ENCODE data around the gene CDC42EP4. TPM values are rescaled to one million over a fixed set of nuclear protein-coding genes. Genes with fewer than 3 reads are reported as not detected.

CDC42EP4 gene
- total and polyA plus RNA-seq, 4 donors, result 15.7 to 31.0 (median 28.0) TPM

DNA sequence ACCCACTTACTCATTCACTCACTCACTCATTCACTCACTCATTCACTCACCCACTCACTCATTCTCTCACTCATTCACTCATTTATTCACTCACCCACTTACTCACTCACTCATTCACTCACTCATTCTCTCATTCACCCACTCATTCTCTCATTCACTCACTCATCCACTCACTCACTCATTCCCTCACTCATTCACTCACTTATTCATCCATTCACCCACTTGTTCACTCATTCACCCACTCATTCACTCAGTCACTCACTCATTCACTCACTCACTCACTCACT, 42.5 kb downstream of the CDC42EP4 start (continued):
- TF ChIP-seq, protein P1, sequence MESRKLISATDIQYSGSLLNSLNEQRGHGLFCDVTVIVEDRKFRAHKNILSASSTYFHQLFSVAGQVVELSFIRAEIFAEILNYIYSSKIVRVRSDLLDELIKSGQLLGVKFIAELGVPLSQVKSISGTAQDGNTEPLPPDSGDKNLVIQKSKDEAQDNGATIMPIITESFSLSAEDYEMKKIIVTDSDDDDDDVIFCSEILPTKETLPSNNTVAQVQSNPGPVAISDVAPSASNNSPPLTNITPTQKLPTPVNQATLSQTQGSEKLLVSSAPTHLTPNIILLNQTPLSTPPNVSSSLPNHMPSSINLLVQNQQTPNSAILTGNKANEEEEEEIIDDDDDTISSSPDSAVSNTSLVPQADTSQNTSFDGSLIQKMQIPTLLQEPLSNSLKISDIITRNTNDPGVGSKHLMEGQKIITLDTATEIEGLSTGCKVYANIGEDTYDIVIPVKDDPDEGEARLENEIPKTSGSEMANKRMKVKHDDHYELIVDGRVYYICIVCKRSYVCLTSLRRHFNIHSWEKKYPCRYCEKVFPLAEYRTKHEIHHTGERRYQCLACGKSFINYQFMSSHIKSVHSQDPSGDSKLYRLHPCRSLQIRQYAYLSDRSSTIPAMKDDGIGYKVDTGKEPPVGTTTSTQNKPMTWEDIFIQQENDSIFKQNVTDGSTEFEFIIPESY (IDR thresholded peaks at IDR 0.05), result no peak

DNA sequence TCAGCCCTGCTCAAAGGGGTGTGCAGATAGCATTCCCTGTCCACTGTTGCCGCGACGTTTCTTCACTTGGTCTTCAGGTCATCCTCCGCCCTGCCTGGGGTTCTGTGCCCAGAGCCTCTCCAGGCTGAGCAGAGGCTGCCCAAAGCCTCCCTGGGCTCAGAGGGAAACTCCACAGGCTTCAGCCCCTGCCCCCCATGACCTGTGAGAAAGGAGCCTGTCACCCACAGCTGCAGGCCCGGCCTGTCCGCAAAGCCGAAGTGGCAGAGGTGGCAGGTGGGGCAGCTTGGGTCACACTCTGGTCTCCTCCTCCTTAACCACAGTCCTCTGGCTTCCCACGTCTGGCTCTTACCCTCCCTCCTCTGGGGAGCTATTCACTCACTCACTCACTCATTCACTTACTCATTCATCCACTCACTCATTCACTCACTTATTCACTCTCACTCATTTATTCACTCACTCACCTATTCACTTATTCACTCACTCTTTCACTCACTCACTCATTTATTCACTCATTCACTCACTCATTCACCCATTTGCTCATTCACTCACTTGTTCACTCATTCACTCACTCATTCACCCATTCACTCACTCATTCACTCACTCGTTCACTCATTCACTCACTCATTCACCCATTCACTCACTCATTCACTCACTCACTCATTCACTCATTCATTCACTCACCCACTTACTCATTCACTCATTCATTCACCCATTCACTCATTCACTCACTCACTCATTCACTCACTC, 43.0 kb downstream of the CDC42EP4 start:
- no peaks in the 10 kb centered on the region for H3K27me3 ChIP-seq (ENCODE audit: control insufficient read depth in 4 of 4, insufficient read depth in 4 of 4, low read length in 3 of 4)
- H3K9me3 ChIP-seq (ENCODE audit: control insufficient read depth in 4 of 4, low read length in 3 of 4), result no peaks in the 10 kb centered on the region
- DNase-seq (ENCODE audit: low spot score), result no peak
- no peak overlapping the region for H3K4me3 ChIP-seq (ENCODE audit: low read depth in 1 of 3, low read length in 3 of 3)
- no peak overlapping the region for H3K27ac ChIP-seq (ENCODE audit: low read depth in 1 of 2, low read length in 2 of 2)
- H3K9ac ChIP-seq (ENCODE audit: low read depth in 1 of 2, low read length in 2 of 2), result no peak overlapping the region
- no peaks in the 10 kb centered on the region for H3K4me1 ChIP-seq (ENCODE audit: control insufficient read depth in 4 of 4, insufficient read depth in 4 of 4, low read length in 3 of 4)
- WGBS, result 89% methylated on average over 9 of the region's 9 CpGs
- TF ChIP-seq RAD21 (IDR thresholded peaks at IDR 0.05) (no peak), SP1 (IDR thresholded peaks at IDR 0.05) (no peak), EGR1 (IDR thresholded peaks at IDR 0.05; ENCODE audit: low read depth in 2 of 2) (no peak), GABPA (IDR thresholded peaks at IDR 0.05 in 1 of 2, conservative IDR thresholded peaks at IDR 0.05 in 1 of 2) (no peak), TAF1 (conservative IDR thresholded peaks at IDR 0.05) (no peak), YY1 (IDR thresholded peaks at IDR 0.05) (no peak), JUND (IDR thresholded peaks at IDR 0.05) (no peak), FOXA1 (IDR thresholded peaks at IDR 0.05) (no peak)
- TF ChIP-seq, protein P1 (IDR thresholded peaks at IDR 0.05), result no peak
- TF ChIP-seq, protein P2, sequence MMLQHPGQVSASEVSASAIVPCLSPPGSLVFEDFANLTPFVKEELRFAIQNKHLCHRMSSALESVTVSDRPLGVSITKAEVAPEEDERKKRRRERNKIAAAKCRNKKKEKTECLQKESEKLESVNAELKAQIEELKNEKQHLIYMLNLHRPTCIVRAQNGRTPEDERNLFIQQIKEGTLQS (IDR thresholded peaks at IDR 0.05), result no peak
- TF ChIP-seq, protein P3, sequence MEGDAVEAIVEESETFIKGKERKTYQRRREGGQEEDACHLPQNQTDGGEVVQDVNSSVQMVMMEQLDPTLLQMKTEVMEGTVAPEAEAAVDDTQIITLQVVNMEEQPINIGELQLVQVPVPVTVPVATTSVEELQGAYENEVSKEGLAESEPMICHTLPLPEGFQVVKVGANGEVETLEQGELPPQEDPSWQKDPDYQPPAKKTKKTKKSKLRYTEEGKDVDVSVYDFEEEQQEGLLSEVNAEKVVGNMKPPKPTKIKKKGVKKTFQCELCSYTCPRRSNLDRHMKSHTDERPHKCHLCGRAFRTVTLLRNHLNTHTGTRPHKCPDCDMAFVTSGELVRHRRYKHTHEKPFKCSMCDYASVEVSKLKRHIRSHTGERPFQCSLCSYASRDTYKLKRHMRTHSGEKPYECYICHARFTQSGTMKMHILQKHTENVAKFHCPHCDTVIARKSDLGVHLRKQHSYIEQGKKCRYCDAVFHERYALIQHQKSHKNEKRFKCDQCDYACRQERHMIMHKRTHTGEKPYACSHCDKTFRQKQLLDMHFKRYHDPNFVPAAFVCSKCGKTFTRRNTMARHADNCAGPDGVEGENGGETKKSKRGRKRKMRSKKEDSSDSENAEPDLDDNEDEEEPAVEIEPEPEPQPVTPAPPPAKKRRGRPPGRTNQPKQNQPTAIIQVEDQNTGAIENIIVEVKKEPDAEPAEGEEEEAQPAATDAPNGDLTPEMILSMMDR (IDR thresholded peaks at IDR 0.05; ENCODE audit: low read depth, low read length, missing input control), result no peak
- H3K36me3 ChIP-seq (ENCODE audit: control insufficient read depth in 4 of 4, insufficient read depth in 3 of 4, low read depth in 1 of 4, low read length in 3 of 4), result no peaks in the 10 kb centered on the region

DNA sequence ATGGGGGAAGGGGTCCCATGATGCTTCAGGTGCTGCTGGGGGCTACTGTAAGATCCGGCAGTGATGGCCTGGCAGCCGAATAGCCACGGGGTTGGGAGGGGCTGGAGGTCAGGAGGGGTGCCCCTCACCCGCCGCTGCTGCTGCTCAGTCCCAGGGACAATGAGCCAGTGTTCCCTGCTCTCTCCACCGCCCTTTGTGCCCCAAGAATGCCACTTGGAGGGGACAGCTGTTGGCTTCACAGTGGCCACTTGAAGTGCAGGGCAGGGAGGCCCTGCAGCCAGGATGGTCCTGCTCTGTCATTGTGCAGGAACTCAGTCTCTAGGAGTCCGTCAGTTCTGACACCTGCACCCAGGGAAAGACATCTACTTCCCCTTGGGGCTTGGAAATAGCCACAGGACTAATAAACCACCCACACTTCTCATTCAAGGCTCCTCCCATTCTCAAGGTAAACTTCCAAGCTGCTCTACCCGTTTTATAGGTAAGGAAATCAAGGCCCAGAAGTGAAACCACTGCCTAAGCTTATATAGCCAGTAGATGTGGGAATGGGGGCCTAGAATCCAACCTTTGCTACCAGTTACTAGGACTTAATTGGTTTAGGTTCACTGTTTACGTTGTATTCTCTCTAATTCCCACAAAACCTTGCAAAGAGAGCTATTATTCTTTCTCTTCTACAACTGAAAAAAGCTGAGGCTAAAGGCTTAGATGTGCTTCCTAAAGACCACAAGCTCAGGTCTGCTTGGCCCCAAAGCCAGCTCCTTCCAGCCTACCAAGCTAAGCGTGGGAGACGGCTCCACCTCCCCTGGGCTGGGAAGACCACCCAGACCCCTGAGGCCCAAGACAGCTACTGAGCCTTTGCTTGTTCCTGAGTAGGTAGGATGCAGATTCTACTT, 43.9 kb downstream of the CDC42EP4 start:
- 79% methylated on average over 11 of the region's 11 CpGs for WGBS
- H3K27me3 ChIP-seq (ENCODE audit: control insufficient read depth in 4 of 4, insufficient read depth in 4 of 4, low read length in 3 of 4), result no peaks in the 10 kb centered on the region
- no peak overlapping the region for H3K9ac ChIP-seq (ENCODE audit: low read depth in 1 of 2, low read length in 2 of 2)
- no peaks in the 10 kb centered on the region for H3K9me3 ChIP-seq (ENCODE audit: control insufficient read depth in 4 of 4, low read length in 3 of 4)
- H3K36me3 ChIP-seq (ENCODE audit: control insufficient read depth in 4 of 4, insufficient read depth in 3 of 4, low read depth in 1 of 4, low read length in 3 of 4), result no peaks in the 10 kb centered on the region
- H3K4me1 ChIP-seq (ENCODE audit: control insufficient read depth in 4 of 4, insufficient read depth in 4 of 4, low read length in 3 of 4), result peaks cover 0 to under 1% (median 0%) of the 10 kb centered on the region in 4 donors
- H3K4me3 ChIP-seq (ENCODE audit: low read depth in 1 of 3, low read length in 3 of 3), result no peak overlapping the region
- H3K27ac ChIP-seq (ENCODE audit: low read depth in 1 of 2, low read length in 2 of 2), result no peak overlapping the region
- DNase-seq (ENCODE audit: low spot score), result no peak
- TF ChIP-seq JUND (IDR thresholded peaks at IDR 0.05) (no peak), FOXA2 (IDR thresholded peaks at IDR 0.05) (no peak), RXRA (IDR thresholded peaks at IDR 0.05) (no peak), HNF4A (conservative IDR thresholded peaks at IDR 0.05) (no peak), HNF4G (IDR thresholded peaks at IDR 0.05) (no peak)
- TF ChIP-seq, protein P2 (IDR thresholded peaks at IDR 0.05), result no peak
- TF ChIP-seq, protein P4, sequence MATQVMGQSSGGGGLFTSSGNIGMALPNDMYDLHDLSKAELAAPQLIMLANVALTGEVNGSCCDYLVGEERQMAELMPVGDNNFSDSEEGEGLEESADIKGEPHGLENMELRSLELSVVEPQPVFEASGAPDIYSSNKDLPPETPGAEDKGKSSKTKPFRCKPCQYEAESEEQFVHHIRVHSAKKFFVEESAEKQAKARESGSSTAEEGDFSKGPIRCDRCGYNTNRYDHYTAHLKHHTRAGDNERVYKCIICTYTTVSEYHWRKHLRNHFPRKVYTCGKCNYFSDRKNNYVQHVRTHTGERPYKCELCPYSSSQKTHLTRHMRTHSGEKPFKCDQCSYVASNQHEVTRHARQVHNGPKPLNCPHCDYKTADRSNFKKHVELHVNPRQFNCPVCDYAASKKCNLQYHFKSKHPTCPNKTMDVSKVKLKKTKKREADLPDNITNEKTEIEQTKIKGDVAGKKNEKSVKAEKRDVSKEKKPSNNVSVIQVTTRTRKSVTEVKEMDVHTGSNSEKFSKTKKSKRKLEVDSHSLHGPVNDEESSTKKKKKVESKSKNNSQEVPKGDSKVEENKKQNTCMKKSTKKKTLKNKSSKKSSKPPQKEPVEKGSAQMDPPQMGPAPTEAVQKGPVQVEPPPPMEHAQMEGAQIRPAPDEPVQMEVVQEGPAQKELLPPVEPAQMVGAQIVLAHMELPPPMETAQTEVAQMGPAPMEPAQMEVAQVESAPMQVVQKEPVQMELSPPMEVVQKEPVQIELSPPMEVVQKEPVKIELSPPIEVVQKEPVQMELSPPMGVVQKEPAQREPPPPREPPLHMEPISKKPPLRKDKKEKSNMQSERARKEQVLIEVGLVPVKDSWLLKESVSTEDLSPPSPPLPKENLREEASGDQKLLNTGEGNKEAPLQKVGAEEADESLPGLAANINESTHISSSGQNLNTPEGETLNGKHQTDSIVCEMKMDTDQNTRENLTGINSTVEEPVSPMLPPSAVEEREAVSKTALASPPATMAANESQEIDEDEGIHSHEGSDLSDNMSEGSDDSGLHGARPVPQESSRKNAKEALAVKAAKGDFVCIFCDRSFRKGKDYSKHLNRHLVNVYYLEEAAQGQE (IDR thresholded peaks at IDR 0.05), result no peak
